OCI-LY3 (cell line): ENCODE measurements around the gene CD164.

Experiments used
- CTCF ChIP-seq: fragments of 200-600, 300-600 bp; sonication (generic); IDR thresholded peaks from 2 replicates; pipeline ENCODE4 v1.5.1; 2014; ENCODE audit warnings: antibody characterized with exemption, low read length, low read depth
- EZH2phosphoT487 ChIP-seq: fragments of 200-600 bp; shearing (Covaris generic); IDR thresholded peaks from 2 replicates; pipeline ENCODE4 v1.6.1; 2018; ENCODE audit warnings: antibody characterized with exemption, mixed run types, low read depth

DNA sequence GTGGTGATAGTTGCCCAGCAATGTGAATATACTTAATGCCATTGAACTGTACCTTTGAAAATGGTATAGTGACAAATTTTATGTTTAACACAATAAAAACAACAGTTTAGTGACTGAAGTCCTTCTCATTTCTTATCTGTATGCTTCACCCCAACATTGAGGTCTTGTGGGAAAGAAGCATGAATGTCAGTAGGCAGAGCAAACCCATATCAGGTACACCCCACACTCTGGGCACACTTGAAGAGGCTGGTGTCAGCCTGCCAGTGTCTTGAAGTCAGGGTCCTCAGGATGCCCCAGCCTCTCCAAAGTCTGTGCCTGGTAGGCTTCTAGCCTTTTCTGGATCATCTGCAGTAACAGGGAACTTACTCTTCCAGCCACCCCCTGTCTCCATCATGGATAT lies 51.2 kb downstream of the CD164 start:
- TF ChIP-seq CTCF (no peak), EZH2phosphoT487 (no peak)
